MM.1S (cell line): Measurements from ENCODE around the gene ZNF618.

Source experiments
- DNase-seq: peaks from one replicate; pipeline ENCODE4 v3.0.0-alpha.2; 2015
- H2AFZ ChIP-seq: fragments of 300-600 bp; sonication (generic); 2 replicates; pipeline ENCODE4 v1.6.0; 2016; ENCODE audit warnings: antibody characterized with exemption, low read length
- H3F3A ChIP-seq: fragments of 300-600 bp; sonication (generic); 2 replicates; pipeline ENCODE4 v1.6.1; 2016; ENCODE audit warnings: mild to moderate bottlenecking, antibody characterized with exemption, low read length, moderate library complexity, mixed read lengths; ENCODE audit not compliant: insufficient read depth
- H3K27ac ChIP-seq: fragments of 300-600 bp; sonication (generic); 2 replicates; pipeline ENCODE4 v1.5.1; 2016; ENCODE audit warnings: mild to moderate bottlenecking, low read length
- H3K27me3 ChIP-seq: fragments of 300-600 bp; sonication (generic); replicated peaks from 2 replicates; pipeline ENCODE4 v1.6.0; 2016; ENCODE audit warnings: low read length; ENCODE audit not compliant: insufficient read depth
- H3K36me3 ChIP-seq: fragments of 300-600 bp; sonication (generic); replicated peaks from 2 replicates; pipeline ENCODE4 v1.6.1; 2016; ENCODE audit warnings: mild to moderate bottlenecking, low read length, mixed read lengths; ENCODE audit not compliant: insufficient read depth
- H3K4me1 ChIP-seq: fragments of 300-600 bp; sonication (generic); 2 replicates; pipeline ENCODE4 v1.6.1; 2016; ENCODE audit warnings: low read length, mixed read lengths
- H3K4me2 ChIP-seq: fragments of 300-600 bp; sonication (generic); 2 replicates; pipeline ENCODE4 v1.6.0; 2016; ENCODE audit warnings: low read depth, low read length
- H3K4me3 ChIP-seq: fragments of 300-600 bp; sonication (generic); 2 replicates; pipeline ENCODE4 v1.5.1; 2016; ENCODE audit warnings: low read length, mixed read lengths
- H3K79me2 ChIP-seq: fragments of 300-600 bp; sonication (generic); 2 replicates; pipeline ENCODE4 v1.6.1; 2016; ENCODE audit warnings: mixed run types, low read length, mixed read lengths
- H3K9ac ChIP-seq: fragments of 300-600 bp; sonication (generic); 2 replicates; pipeline ENCODE4 v1.6.1; 2016; ENCODE audit warnings: low read length, mixed read lengths
- H3K9me2 ChIP-seq: fragments of 300-600 bp; sonication (generic); replicated peaks from 2 replicates; pipeline ENCODE4 v1.6.1; 2016; ENCODE audit warnings: mild to moderate bottlenecking, low read length, mixed read lengths; ENCODE audit not compliant: insufficient read depth
- H3K9me3 ChIP-seq: fragments of 300-600 bp; sonication (generic); replicated peaks from 2 replicates; pipeline ENCODE4 v1.6.1; 2016; ENCODE audit warnings: mild to moderate bottlenecking, low read length, mixed read lengths; ENCODE audit not compliant: insufficient read depth
- H4K20me1 ChIP-seq: fragments of 300-600 bp; sonication (generic); 2 replicates; pipeline ENCODE4 v1.6.1; 2016; ENCODE audit warnings: mild to moderate bottlenecking, low read length, moderate library complexity, mixed read lengths; ENCODE audit not compliant: insufficient read depth
- EZH2 ChIP-seq: fragments of 300-600 bp; sonication (generic); optimal IDR thresholded peaks from 2 replicates; pipeline ENCODE3; 2017; ENCODE audit warnings: low read depth, mild to moderate bottlenecking, antibody characterized with exemption, low read length, mixed read lengths
- EZH2phosphoT487 ChIP-seq: fragments of 300-600 bp; sonication (generic); IDR thresholded peaks from 2 replicates; pipeline ENCODE4 v1.6.1; 2018; ENCODE audit warnings: antibody characterized with exemption, low read length
- TF ChIP-seq, protein P1 (sequence below): fragments of 300-600 bp; sonication (generic); IDR thresholded peaks from 2 replicates; pipeline ENCODE4 v1.5.1; 2016; ENCODE audit warnings: antibody characterized with exemption, low read length, mixed read lengths

Gene ZNF618

DNA sequence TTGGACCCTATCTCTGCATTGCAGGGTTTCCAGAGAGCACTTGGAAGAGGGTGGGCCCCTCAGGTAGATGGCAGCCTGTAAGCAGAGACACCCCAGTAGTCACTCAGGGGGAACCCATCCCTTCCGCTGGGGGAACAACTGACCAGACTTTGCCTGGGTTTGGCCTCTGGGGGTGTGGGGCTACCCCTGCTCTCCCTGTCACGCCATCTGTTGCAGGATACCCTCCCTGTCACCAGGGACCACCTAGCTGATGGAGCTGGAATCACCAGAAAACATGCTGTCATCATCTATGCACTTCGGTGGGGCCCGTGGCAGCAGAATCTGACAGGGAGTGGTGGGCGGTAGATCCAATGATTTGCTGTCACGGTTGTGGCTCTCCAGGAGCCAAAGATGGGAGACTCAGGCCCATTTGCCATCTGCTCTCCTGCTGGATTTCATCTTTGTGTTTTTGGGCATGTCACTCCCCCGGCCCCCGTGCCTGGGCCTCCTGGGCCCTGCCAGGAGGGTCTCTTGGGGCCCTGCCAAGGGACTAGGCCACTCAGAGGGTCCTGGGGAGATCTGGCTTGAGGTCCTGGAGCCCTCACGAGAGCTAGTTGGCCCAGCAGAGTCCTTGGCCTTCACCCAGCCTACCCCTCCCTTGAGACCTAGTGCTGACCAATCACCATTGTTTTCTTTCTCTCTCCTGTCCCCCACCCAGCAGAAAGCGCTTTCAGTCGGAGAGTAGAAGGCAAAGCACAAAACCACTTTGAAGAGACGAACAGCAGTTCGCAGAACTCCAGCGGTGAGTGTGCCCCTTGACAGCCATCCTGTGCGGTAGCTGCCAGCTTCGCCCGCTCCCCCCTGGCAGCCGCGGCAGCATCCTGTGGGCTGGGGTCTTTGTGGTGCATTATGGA lies 156.1 kb downstream of the ZNF618 start:
- Histone ChIP-seq H2AFZ (no peak overlapping the region), H3K27me3 (no peaks in the 10 kb centered on the region), H3K79me2 (no peaks in the 10 kb centered on the region), H3F3A (no peaks in the 10 kb centered on the region), H4K20me1 (no peaks in the 10 kb centered on the region), H3K27ac (no peak overlapping the region), H3K4me1 (no peaks in the 10 kb centered on the region), H3K36me3 (no peaks in the 10 kb centered on the region), H3K9ac (no peak overlapping the region), H3K4me2 (no peak overlapping the region), H3K9me2 (no peaks in the 10 kb centered on the region), H3K9me3 (no peaks in the 10 kb centered on the region), H3K4me3 (no peak overlapping the region)
- DNase-seq, result no peak
- TF ChIP-seq, protein P1, sequence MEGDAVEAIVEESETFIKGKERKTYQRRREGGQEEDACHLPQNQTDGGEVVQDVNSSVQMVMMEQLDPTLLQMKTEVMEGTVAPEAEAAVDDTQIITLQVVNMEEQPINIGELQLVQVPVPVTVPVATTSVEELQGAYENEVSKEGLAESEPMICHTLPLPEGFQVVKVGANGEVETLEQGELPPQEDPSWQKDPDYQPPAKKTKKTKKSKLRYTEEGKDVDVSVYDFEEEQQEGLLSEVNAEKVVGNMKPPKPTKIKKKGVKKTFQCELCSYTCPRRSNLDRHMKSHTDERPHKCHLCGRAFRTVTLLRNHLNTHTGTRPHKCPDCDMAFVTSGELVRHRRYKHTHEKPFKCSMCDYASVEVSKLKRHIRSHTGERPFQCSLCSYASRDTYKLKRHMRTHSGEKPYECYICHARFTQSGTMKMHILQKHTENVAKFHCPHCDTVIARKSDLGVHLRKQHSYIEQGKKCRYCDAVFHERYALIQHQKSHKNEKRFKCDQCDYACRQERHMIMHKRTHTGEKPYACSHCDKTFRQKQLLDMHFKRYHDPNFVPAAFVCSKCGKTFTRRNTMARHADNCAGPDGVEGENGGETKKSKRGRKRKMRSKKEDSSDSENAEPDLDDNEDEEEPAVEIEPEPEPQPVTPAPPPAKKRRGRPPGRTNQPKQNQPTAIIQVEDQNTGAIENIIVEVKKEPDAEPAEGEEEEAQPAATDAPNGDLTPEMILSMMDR, result no peak
- TF ChIP-seq EZH2 (no peak), EZH2phosphoT487 (no peak)

DNA sequence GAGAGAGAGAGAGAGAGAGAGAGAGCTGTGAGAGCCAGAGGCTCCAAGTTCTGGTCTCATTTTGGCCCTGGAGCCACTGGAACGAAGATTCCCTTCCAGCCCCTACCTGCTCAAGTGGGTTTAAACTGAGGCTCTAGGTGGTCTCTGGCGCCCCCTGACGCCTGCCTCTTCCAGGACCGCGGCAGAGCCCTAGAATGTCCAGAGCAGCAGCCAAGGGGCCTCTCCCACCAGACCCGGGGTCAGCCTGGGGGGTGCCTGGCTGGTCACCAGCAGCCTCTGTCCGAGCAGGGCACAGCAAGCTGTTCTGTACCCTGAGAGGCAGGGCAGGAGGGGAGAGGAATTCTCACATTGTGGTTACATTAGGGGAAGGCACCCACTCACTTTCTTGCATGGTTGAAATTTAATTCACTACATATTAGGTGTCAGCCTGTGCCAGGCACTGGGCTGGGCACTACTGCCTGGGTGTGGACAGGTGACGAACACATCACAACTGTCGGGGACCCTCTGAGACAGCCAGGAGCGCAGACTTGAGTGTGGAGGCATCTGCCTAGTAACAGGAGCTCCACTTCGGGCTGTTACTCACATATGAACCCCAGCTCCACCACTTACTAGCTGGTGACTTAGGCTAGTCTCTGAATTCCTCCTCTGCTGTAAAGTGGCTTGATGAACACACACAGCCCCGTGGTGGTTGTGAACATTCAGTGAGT lies 157.4 kb downstream of the ZNF618 start:
- no peak for DNase-seq
- H4K20me1 ChIP-seq, result no peaks in the 10 kb centered on the region
- H3K9me2 ChIP-seq, result no peaks in the 10 kb centered on the region
- no peak overlapping the region for H3K27ac ChIP-seq
- H3K9me3 ChIP-seq, result no peaks in the 10 kb centered on the region
- no peaks in the 10 kb centered on the region for H3K79me2 ChIP-seq
- no peaks in the 10 kb centered on the region for H3K36me3 ChIP-seq
- no peak overlapping the region for H3K4me2 ChIP-seq
- H3F3A ChIP-seq, result no peaks in the 10 kb centered on the region
- TF ChIP-seq EZH2phosphoT487 (no peak), EZH2 (no peak)
- TF ChIP-seq, protein P1, result peak; percentile 37
- no peak overlapping the region for H3K4me3 ChIP-seq
- no peak overlapping the region for H3K9ac ChIP-seq
- no peaks in the 10 kb centered on the region for H3K4me1 ChIP-seq
- no peak overlapping the region for H2AFZ ChIP-seq
- no peaks in the 10 kb centered on the region for H3K27me3 ChIP-seq

DNA sequence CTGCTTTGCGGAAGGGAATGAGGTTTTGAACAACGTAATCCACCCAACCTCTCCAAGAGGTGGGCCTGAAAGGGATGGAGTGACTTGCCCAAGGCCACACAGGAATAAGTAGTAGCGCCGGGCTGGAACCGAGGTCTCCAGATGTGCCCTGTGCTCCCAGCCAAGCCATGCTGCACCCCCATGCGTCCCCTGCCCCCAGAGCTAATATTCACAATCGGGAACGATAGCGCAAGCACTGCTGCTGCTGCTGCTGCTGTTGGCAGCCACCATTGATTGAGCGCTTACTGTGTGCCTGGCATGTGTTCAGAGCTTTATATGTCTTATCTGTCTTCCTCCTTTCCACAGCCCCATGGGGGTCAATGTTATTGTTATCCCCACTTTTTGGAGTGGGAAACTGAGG lies 158.1 kb downstream of the ZNF618 start:
- Histone ChIP-seq H3F3A (no peaks in the 10 kb centered on the region), H3K79me2 (no peaks in the 10 kb centered on the region), H3K4me3 (no peak overlapping the region), H2AFZ (no peak overlapping the region), H3K9ac (no peak overlapping the region), H3K4me1 (no peaks in the 10 kb centered on the region), H3K27me3 (no peaks in the 10 kb centered on the region), H3K9me3 (no peaks in the 10 kb centered on the region), H3K9me2 (no peaks in the 10 kb centered on the region), H3K4me2 (no peak overlapping the region), H3K36me3 (no peaks in the 10 kb centered on the region), H3K27ac (no peak overlapping the region), H4K20me1 (no peaks in the 10 kb centered on the region)
- DNase-seq, result no peak
- TF ChIP-seq EZH2 (no peak), EZH2phosphoT487 (no peak)
- TF ChIP-seq, protein P1, result no peak
